Lower leg skin (tissue), 3 donors: ENCODE results near the gene TMEM98.
"Not testable (repeated sequence)": the region's sequence is repeated elsewhere in the genome, so short reads cannot be mapped to it uniquely, and the experiment has no call there.

ENCODE experiments used
- POLR2A ChIP-seq, 2 donors: fragments of 450-650 bp; IDR thresholded peaks; one replicate each; pipeline ENCODE4 v1.6.1; 2016 to 2017; ENCODE audit warnings: antibody characterized with exemption in 2 of 2, mild to moderate bottlenecking in 1 of 2, moderate library complexity in 1 of 2
- TF ChIP-seq, protein P1 (sequence below), 3 donors: fragments of 450-650 bp; IDR thresholded peaks; one replicate each; pipeline ENCODE4 v1.5.1; 2016; ENCODE audit warnings: antibody characterized with exemption in 3 of 3, mild to moderate bottlenecking in 3 of 3, moderate library complexity in 2 of 3

DNA sequence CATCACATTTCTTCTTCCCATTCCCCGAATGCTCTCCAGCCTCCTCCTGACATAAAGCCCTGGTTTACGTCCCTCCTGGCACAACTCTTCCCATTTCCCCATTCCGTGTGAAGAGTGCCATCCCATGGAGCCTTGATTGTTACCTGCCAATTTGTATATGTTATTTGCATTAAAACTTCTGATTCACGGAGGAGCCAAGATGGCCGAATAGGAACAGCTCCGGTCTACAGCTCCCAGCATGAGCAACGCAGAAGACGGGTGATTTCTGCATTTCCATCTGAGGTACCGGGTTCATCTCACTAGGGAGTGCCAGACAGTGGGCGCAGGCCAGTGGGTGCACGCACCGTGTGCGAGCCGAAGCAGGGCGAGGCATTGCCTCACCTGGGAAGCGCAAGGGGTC, 41.0 kb upstream of the TMEM98 start:
- TF ChIP-seq, protein P1, sequence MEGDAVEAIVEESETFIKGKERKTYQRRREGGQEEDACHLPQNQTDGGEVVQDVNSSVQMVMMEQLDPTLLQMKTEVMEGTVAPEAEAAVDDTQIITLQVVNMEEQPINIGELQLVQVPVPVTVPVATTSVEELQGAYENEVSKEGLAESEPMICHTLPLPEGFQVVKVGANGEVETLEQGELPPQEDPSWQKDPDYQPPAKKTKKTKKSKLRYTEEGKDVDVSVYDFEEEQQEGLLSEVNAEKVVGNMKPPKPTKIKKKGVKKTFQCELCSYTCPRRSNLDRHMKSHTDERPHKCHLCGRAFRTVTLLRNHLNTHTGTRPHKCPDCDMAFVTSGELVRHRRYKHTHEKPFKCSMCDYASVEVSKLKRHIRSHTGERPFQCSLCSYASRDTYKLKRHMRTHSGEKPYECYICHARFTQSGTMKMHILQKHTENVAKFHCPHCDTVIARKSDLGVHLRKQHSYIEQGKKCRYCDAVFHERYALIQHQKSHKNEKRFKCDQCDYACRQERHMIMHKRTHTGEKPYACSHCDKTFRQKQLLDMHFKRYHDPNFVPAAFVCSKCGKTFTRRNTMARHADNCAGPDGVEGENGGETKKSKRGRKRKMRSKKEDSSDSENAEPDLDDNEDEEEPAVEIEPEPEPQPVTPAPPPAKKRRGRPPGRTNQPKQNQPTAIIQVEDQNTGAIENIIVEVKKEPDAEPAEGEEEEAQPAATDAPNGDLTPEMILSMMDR (IDR thresholded peaks at IDR 0.05), result not testable (repeated sequence)
- not testable (repeated sequence) for TF ChIP-seq POLR2A (IDR thresholded peaks at IDR 0.05)
